Stimulated activated CD8-positive, alpha-beta memory T cell treated with anti-CD3 and anti-CD28 coated beads, Interleukin-4, amount 100 ng/mL, for 1 hour (primary cell): ENCODE measurements around the gene KYNU.
"Not testable (repeated sequence)": the region's sequence is repeated elsewhere in the genome, so short reads cannot be mapped to it uniquely, and the experiment has no call there.

Source experiments
- DNase-seq, 2 donors: peaks; one replicate each; pipeline ENCODE4 v3.0.0-alpha.2; 2020; ENCODE audit warnings: low read depth in 2 of 2, low spot score in 1 of 2

Gene KYNU

DNA sequence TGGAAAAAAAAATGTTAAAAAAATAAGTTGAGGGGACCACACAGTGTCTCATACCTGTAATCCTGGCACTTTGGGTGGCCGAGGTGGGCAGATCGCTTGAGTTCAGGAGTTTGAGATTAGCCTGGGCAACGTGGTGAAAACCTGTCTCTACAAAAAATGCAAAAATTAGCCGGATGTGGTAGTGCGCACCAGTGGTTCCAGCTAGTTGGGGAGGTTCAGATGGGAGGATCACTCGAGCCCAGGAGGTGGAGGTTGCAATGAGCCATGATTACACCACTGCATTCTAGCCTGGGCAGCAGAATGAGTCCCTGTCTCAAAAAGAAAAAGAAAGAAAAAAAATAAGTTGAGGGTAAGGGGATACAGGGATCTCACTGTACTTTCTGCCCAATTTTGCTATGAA, 6.1 kb upstream of the KYNU start:
- no peak for DNase-seq

DNA sequence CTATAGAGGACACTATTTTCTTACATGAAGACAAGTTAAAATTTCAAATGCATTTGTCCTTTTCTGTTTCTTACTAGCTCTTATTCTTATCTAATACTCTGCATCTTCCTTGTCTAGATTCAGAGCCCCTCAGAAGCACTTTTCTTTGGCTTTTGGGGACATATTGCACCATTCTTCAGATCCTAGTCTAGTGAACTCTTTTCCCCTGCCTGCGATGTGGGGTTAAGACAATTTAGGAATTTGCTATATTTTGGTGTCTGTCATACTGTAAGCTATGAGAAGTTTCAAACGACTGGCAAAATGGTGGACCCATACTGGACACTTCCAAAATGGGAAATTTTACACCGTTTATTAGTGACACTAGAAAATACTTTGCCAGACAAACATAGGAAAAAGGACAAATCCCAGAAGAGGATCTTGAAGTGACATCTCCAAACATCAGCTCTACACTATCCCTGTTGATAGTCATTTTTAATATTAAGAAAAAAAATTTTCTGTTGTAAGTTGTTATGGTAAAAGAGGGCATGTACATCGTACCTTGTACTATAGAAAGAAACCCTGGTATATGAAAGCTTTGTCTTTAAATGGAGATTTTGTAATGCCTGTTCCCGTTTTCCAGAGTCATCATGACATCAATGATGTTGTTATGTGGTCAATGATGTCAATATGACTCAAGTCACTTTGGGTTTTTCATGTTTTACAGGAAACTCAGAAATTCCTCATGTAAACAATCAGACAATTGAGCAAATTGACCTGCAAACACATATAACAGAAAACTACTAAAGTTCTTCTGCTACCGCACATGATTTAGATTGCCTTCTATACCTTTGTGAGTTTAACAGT, 4.4 kb upstream of the KYNU start:
- no peak for DNase-seq

DNA sequence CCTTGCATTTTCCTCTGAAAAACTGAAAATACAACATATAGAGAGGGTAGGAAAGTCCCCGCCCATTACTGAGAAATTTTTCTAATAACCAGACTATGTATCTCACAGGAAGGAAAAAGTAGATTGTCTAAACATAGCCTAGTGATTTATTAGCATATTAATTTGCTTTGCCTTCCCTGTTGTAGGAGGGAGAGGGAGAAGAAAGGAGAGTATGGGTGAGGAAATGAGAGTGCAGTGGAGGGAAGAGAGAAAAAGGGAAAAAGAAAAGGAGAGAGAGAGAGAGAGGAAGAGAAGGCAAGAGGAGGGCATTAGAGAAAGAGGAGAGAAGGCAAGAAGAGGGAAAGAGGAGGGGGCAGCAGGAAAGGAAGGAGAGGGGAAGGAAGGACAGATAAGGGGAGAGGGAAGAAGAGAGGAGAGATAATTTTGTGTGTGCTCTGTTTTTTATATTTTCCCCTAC, 3.6 kb upstream of the KYNU start:
- DNase-seq = no peak

DNA sequence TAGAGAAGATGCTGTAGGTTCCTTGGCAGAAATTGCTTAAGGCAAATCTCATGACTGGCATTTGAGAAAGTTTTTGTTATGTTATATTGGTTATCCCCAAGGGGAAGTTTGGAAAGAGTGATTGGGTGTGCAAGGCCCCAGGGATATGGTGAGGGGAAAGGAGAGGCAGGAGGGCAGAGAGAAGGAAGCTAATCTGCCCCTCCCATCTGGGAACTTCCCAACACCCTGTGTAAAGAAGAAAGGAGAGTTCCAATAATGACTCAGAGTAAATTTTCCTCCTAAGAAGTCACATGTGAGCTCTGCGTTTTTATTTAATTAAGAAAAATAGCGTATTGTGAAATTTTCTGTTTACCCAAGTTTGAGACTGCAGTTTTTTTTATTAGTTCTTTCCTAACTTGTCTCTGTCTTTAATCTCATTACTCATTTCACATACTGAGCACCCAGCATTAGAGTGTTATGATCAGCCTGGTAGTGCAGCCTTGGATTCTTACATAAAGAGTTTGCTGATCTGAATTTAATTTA, 3.1 kb upstream of the KYNU start:
- no peak for DNase-seq

GRCh38 chr2:142875010-142875409, 2.5 kb upstream of the KYNU start:
- no peak for DNase-seq

DNA sequence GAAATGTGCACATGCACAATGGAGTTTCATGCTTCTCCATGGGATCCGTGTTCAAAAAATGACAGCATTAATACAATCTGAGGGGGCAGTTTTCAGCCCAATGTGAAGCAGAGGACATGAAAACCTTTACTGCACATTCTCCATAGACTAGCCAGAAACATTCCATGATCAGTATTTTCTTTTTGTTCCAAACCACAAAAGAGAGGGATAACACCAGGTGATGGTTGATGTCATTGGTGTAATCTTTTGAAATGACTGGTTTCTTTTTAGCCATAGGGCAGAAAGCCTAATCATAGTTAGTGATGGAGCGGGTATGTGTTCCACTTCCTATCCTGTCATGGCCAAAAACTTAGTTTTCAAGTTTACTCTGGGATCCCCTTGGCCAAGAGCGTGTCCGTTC, 1.8 kb upstream of the KYNU start:
- no peak for DNase-seq

DNA sequence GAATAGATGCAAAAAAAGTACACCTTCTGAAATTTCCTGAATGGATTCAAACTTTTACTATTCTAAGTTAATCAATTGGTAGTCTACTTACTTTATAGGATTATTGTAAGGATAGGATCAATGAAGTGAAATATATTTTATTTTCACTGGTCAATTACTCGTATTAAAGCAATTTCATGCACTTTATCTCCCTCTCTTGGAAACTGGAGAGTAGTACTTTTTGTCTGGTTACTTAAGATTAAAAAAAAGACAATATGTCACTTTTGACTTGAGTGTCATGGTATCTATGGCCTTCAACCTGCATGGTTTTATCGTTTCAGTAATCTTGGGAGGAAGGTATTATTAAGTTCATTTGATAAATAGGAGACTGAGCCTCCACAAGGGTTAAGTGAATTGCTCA, 1.0 kb upstream of the KYNU start:
- DNase-seq = no peak

- no peak for DNase-seq
Observed at GRCh38 chr2:142878031-142878678, 691 bp downstream of the KYNU start.

DNA sequence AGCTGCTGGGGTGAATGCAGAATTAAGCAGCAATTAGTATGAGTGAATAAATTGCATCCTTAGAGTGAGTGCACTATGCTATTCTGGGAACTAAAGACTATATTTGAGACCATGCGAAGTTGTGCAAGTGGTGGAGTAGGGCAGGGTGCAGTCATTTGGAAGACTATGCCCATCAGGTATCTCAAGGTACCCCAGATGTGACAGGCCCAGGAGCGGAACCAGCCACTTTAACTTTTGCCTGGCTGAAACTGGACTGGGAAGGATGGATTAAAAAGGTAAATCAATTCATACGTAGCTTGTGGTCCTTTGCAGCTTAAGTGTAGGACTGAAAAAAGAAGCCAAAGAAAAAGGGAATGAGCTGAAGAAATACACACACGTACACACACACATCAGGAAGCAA, 1.7 kb downstream of the KYNU start:
- DNase-seq = no peak

- no peak for DNase-seq
Observed at GRCh38 chr2:142880279-142880678, 2.8 kb downstream of the KYNU start.

GRCh38 chr2:142881619-142882018, 4.2 kb downstream of the KYNU start:
- no peak for DNase-seq

GRCh38 chr2:142882500-142882899, 5.0 kb downstream of the KYNU start:
- DNase-seq = not testable (repeated sequence)

DNA sequence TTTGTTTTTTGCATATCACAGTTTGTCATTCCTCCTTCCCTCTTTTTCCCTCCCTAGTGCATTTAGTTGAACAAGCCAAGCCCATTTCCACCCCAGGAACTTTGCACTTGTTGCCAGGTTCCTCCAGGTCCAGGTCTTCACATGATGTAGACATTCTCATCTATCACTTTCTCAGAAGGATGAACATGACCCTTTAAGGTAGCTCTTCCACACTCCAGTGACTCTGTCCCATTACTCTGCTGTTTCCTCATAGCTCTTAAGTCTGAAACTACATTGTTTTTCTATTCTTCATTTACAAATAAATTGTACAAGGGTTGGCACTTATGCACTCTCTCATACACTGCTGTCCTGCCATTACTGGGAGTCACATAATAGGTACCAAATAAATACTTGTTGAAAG, 6.1 kb downstream of the KYNU start:
- no peak for DNase-seq

- no peak for DNase-seq
Observed at GRCh38 chr2:142885543-142885942, 8.1 kb downstream of the KYNU start.

DNA sequence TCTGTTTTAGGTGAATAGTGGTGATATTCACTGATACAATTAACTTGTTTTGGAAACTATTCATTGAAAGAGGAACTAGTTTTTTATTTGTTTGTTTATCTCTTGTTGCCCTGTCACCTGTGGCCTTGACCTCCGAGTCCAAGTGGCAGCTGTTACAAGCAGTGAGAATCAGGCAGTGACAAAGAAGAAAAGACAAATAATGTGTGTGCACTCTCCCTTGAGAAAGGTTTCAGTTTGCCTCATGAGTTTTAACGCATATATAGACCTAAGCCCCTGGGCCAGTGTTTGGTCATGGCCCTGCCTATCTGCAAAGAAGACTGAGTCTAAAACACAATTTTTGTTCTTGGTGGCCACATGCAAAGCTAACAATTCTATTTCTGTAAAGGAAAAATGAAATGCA, 15.3 kb downstream of the KYNU start:
- no peak for DNase-seq

DNA sequence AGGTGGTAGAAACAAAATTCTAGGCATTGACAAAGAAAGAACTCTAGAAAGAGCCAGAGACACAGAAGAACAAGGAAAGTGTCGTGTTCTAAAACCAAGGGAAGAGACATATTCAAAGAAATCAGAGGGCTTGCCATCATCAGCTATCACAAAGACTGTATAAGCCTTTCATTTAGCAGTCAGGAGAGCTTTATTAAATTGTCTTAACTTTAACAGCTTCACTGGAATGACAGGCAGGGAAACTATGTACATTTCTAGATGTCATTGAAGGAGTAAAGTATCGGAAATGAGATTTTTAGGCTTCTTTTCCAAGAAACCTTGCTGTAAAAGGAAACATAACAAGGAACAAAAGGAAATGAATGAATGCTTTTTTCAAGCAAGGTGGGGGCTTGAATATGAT, 15.8 kb downstream of the KYNU start:
- no peak for DNase-seq

DNA sequence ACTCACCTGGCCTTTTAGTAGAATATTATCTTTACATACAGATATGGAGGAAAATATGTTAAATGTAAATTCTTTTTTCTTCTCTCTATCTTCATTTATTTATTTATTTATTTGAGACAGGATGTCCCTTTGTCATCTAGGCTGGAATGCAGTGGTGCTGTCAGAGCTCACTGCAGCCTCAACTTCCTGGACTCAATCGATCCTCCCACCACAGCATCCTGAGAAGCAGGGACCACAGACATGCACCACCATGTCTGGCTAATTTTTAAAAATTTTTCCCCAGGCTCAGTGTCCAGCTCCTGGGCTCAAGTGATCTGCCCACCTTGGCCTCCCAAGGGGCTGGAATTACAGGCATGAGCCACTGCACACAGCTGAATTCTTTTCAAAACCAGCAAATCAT, 20.3 kb downstream of the KYNU start:
- no peak for DNase-seq

- DNase-seq = not testable (repeated sequence)
Observed at GRCh38 chr2:142900327-142900726, 22.9 kb downstream of the KYNU start.

DNA sequence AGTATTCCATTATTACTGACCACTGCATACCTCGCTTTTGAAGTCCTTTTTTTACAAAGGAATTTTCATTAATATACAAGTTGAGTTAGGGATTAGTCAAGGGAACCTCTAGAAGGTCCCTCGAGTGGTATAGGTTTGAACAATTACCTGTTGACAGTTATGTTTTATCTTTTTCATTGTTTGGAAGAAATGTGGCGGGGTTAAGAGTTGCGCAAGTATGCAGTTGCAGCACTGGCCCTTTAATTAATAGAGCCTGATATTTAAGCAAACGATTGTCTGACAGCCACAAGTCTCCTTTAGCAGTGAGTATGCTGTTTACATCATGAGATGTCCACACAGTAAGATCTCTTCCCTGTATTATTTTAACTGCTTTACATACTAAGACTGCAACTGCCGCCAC, 24.3 kb downstream of the KYNU start:
- no peak for DNase-seq

- not testable (repeated sequence) for DNase-seq
Observed at GRCh38 chr2:142903726-142904125, 26.3 kb downstream of the KYNU start.

DNA sequence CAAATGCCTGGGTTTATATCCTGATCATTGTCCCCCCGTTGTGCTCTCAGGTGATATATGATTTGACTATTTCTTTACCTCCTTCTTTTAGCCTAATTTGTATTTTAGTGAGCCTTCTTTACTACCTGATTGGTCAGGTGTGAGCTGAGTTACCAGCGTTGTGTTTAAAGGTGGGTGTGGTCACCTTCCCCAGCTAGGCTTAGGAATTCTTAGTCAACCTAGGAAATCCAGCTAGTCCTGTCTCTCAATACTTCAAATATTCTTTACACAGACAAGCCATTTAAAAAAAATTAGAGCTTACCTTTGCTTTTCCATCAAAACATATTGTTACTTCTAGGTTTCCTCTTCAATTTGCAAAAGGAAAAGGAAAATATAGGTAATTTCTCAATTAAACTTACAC, 30.2 kb downstream of the KYNU start:
- no peak for DNase-seq

DNA sequence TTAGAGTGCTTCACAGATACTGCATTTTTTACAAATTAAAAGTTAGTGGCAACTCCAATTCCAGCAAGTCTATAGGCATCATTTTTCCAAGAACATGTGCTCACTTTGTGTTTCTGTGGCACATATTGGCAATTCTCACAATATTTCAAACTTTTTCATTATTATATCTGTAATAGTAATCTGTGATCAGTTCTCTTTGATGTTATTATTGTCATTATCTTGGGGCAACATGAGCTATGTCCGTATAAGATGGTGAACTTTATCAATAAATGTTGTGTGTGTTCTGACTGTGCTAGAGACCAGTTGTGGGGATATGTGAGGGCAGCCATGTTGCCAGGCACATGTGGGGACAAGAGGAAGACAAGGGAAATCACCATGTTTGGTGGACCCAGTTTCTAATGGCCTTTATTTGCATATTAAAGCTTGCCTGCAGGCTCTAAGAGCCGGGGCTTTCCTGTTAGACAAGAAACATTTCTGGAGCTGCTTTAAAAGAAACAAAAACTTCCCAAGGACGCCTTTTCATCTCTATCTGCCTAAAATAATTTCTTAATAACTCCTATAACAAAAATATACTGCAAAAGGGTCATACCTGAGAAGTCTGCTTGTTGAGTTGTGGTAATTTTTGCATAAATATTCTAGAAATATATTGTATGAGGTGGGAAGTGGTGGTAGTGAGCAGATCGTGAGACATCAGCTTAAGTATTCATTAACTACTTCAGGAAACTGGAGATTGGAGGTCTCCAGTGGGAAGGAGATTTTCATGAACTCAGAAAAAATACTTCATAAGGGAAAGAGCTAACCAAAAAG, 37.2 kb downstream of the KYNU start:
- DNase-seq = no peak
